Stomach (tissue), 4 donors: ENCODE measurements around the gene ETV6.

Source experiments
- EP300 ChIP-seq: sonication (generic); formaldehyde crosslinking; IDR thresholded peaks from one replicate; pipeline ENCODE4 v1.6.1; 2017; ENCODE audit warnings: antibody characterized with exemption
- POLR2A ChIP-seq, 4 donors: fragments of 450-650 bp; IDR thresholded peaks; one replicate each; pipeline ENCODE4 v1.6.1; 2016; ENCODE audit warnings: antibody characterized with exemption in 4 of 4, control low read depth in 2 of 4, mild to moderate bottlenecking in 1 of 4, moderate library complexity in 1 of 4
- TF ChIP-seq, protein P1 (sequence below), 7 experiments: fragments of 450-650 bp in 4 of 7; fragments of 200-600 bp in 3 of 7; sonication (generic) in 3 of 7; IDR thresholded peaks; one replicate each; pipeline ENCODE4 v1.5.1; 2016 to 2019; ENCODE audit warnings: antibody characterized with exemption in 7 of 7, control low read depth in 2 of 7, mild to moderate bottlenecking in 1 of 7

DNA sequence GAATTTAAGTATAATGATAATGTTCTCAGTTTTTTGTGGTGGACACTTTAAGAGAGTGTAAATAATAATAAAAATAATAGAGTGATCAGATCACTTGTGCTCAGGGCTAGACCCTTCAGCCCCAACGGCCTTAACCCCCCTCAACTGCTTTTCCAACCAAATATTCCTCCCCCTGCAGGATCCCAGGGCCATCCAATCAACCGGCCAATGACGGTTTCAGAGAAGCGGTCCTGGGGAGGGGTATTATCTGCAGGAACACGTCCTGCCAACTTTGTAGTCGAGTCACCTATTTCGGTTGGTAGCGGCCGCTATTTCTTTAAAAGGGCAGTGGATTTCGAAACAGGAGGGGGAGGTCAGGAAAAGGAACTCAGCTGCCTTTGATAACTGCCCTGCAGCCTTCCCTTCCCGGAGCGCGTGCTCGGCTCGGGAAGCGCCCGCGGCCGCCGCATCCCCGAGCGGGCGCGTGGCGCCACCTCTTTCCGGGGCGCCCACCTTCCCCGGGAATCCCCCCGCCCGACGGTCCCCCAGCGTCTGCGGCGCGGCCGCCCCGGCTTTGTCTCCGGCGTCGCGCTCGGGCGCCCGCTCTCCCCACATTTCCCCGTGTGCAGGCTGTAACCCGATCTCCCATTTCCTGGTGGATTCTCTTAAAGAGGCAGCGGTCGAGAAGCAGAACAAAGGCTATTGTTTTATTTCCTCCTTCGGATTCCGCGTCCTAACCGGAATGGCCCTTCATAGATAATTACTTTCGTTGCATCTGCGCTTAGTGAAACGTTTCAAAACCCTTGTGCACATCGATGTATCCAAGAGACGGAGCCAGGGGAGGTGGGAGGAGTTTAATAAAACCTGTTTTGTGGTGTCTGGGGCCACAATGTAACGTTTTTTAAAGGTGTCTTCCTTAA lies 711 bp upstream of the ETV6 start:
- TF ChIP-seq, protein P1, sequence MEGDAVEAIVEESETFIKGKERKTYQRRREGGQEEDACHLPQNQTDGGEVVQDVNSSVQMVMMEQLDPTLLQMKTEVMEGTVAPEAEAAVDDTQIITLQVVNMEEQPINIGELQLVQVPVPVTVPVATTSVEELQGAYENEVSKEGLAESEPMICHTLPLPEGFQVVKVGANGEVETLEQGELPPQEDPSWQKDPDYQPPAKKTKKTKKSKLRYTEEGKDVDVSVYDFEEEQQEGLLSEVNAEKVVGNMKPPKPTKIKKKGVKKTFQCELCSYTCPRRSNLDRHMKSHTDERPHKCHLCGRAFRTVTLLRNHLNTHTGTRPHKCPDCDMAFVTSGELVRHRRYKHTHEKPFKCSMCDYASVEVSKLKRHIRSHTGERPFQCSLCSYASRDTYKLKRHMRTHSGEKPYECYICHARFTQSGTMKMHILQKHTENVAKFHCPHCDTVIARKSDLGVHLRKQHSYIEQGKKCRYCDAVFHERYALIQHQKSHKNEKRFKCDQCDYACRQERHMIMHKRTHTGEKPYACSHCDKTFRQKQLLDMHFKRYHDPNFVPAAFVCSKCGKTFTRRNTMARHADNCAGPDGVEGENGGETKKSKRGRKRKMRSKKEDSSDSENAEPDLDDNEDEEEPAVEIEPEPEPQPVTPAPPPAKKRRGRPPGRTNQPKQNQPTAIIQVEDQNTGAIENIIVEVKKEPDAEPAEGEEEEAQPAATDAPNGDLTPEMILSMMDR (IDR thresholded peaks at IDR 0.05), result no peak
- TF ChIP-seq POLR2A (IDR thresholded peaks at IDR 0.05) (no peak), EP300 (no peak)
